HG03558 (cell line): ENCODE results near the gene TGIF1.
"Not testable (repeated sequence)": the region's sequence is repeated elsewhere in the genome, so short reads cannot be mapped to it uniquely, and the experiment has no call there.

Experiments used
- ATAC-seq: cut with Tn5 transposase; IDR thresholded peaks from one replicate; pipeline ENCODE4 v1.9.1; 2021; ENCODE audit warnings: moderate number of reproducible peaks; ENCODE audit not compliant: unreplicated experiment; ENCODE audit errors: extremely low read depth

TGIF1 gene

DNA sequence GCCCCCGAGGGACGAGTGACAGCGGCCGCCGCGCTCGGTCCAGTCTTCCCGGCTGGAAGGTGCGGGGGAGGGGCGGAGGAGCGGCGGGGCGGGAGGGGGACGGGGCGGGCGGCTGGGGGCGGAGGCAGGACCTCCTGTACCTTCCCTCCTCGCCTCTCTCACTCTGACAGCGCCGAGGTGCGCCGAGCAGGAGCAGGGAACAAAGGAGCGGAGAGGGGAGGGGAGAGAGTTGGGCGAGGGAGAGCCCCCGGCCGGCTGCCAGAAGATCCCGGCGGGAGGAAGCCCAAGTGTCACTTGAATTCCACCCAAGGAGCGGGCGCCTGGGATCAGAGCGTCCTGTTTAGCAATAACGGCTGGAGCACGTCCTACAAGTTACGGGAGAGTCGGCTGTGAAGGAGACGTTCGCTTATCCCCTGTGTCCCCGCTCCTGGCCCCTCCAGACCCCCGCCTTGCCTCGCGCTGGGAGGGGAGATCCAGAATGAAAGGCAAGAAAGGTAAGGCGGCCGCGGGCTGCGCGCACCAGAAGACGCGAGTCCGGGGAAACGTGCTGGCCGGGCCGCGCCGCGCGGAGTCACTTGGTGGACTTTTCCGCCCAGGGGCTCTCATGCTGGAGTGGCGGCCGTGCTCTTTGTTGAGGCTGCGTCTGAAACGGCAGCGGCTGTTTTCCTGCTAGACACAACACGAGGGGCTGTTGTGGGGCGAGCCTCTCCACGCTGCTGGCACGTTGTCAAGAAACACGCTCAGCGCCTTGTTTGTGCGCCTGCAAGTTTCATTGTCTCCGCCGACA is at the start of gene TGIF1:
TGIF1 (plus strand) TSS at position 161 of the 787 bp plus-strand sequence; CDS start at position 479, 318 bp downstream.
- ATAC-seq = no peak

DNA sequence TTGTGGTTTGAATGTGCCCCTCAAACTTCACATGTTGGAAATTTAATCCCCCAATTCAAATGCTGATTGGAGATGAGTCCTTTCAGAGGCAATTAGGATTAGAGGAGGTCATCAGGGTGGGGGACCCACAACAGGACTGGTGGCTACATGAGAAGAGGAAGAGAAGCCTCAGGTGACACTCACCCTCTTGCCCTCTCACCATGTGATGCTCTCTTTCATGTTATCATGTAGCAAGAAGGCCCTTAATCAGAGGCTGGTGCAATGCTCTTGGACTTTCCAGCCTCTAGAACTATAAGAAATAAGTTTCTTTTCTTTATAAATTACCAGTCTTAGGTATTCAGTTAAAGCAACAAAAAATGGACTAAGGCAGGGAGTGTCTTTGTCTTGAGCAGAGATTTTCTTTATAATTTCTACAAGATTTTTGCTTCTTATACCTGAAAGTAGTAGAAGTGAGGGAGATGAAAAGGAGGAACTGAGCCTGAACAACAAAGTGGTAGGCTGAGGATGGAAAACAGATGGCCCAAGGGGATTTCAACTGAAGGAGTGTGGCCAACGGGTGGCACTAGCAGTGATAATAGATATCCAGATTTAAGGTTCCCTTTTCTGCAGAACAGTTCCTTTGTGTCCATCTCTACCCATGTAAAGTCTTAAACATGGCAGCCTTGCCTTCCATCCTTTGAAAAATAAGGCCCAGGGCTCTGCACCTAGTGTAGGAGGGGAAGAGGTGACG is 49.2 kb upstream of the TGIF1 start:
- ATAC-seq = no peak

DNA sequence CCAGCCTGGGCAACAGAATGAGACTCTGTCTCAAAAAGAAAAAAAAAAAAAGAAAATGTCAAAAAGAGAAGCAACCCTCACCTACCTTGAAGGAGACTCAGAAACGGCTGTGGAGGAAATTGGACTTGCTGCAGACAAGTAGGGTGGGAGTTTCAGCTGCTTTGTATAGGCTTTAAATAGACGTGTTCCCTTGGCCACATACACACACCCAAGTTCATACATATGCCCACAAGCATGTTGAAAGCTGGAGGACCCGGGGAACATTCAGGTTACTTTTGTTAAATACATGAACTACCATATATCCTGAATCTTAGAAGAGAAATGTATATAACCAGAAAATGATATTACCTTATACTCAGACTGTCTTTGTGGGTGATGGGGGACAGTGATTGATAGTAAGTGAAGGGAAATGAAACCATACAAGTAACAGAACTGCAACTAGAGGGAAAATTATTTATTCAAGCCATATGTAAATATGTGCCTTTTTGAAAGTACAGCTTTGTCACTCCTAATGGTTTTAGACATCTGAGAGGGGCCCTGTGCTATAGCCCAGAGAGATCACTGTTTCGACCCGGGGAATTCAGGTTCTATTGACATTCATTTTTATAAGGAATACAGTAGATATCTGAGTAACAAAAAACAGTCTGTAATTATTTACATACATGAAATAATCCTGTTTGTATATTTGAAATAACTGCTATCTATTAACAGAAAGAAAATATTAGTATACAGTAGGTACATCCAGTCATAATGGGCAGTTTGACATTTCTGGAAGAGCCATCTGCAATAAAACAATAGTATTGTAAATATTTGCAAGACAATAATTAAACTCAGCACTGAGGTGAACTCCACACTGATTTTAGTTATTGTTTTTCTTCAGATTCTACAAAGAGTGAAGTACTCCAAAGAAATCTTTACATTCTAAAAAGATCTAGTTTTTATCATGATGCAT is 48.0 kb upstream of the TGIF1 start:
- peak; percentile 86 for ATAC-seq

DNA sequence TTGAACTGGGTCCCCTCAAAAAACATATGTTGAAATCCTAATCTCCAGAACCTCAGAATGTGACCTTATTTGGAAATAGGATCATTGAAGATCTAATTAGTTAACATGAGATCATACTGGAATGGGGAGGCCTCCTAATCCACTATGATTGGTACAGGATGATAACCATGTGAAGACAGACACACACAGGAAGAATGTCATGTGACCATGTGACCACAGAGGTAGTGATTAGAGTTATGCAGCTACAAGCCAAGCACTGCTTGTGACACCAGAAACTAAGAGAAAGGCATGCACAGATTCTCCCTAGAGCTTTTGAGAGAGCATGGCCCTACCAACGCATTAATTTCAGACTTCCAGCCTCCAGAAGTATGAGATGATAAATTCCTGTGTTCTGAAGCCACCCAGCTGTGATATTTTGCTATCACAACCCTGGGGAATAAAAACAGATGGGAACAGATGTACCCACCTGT is 47.0 kb upstream of the TGIF1 start:
- no peak for ATAC-seq

DNA sequence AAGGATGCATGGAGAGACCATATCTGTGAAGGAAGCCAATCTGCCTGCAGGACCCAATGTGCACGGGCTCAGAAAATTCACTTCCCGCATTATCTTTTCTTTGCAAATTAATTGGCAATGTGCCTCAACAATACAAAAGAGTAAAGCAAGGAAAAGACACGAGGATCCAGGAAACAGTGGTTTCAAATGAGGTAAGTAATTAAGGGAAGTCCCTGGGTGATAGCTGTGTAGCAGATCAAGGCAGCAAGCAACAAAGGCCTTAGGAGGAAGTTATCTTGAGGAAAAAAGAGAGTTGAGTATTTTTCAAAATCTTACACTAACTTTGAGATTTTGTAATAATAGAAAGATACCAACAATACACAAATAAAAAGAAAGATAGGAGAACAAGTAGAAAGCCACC is 44.3 kb upstream of the TGIF1 start:
- ATAC-seq = no peak

DNA sequence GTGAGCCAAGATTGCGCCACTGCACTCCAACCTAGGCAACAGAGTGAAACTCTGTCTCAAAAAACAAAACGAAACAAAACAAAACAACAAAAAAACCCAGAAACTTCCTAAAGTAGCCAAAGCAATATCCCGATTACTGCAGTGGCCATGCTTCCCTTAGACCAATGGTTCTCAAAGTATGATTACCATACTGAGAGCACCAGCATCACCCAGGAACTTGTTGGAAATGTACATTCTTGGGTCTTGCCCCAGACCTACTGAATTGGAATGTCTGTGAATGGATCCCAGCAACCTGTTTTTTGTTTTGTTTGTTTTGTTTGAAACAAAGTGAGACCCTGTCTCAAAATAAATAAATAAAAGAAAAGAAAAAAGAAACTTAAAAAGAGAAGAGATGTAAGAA is 41.9 kb upstream of the TGIF1 start:
- ATAC-seq = no peak

DNA sequence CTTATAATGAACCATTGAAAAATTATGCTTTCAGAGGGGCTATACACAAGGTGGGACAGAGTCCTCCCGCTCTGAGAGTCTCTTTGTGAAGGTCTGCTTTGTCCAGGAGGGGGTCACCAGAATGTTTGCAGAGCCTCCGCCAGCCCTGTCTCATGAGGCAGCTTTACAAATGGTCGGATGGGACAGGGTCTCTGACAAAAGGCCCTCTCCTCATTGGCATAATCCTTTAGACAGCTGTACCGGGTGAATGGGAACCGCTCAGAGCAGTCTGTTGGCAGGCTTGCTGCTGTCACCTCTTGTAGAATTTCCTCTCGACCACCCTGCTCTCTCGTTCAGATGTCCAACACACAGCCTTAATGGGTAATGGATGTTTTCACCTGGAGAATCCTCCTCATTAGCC is 40.2 kb upstream of the TGIF1 start:
- no peak for ATAC-seq

DNA sequence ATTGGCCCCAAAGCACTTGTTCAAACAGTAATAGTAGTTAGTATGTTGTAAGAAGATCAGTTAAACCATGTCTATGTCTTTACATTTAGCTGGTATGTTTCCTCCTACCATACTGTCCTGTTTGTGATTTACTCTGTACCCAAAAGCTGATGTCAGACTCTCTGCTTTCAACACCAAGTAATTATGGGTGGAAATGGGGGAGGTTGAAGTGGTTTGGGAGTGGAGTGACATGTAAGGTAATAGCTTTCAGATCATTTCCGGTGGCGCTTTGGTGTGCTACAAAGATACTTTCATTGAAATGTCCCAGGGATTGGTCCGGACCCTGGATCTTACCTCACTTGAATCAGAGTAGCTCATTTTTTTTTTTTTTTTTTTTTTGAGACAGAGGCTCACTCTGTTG is 39.7 kb upstream of the TGIF1 start:
- ATAC-seq = no peak

DNA sequence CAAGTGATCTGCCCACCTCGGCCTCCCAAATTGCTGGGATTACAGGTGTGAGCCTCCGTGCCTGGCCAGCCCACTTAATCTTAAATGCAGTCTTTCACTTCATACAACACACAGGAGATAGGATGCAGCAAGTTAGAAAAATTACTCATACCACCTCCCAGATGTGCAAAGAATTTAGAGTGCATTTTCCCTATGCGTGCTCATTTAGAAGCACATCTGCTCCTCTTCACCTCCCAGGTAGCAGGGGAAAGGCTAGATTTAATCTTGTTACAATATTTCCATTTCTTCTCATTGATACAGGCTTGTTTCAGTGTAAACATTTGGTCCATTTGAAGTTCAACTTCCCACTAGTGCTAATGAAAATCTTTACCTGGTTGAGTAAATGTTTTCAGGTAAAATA is 39.1 kb upstream of the TGIF1 start:
- ATAC-seq = not testable (repeated sequence)

DNA sequence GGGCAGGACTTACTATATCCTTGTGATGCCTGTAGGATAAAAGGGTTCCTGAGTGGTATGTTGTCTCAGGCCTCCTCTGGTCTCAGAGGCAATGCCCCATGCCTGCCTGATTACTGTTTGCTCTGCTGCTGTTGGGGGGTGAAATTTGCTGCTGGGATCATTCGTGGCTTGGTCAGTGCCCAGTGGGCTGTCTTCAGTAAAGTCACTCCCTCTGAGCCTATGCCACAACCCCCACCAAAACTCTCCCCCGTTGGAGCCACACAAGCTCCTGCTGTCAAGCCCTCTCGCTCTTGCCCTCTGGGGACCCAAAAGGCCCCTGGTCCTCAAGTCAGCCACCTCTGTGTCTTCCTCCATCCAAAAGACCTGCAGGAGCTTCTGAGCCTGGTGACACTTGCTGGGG is 38.6 kb upstream of the TGIF1 start:
- ATAC-seq = no peak

DNA sequence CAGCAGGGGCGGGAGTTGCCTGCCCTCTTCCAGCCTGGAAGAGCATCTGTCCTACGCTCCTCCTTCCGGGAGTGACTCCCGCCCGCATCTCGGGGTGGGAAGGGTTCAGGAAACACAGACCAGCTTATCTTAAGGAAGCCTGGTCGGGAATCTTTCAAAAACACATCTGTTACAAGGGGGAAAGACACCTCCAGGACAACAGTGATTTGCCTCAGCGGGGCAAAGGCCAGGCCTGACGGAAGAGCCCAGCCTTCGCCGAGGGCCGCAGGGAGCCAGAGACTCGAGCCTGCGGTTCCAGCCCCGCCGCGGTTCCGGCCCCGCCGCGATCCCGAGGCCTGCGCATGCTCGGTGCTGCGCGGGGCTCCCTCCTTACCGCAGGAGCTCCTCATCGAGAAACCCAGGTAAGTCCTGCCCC is 38.1 kb upstream of the TGIF1 start:
- ATAC-seq = no peak

DNA sequence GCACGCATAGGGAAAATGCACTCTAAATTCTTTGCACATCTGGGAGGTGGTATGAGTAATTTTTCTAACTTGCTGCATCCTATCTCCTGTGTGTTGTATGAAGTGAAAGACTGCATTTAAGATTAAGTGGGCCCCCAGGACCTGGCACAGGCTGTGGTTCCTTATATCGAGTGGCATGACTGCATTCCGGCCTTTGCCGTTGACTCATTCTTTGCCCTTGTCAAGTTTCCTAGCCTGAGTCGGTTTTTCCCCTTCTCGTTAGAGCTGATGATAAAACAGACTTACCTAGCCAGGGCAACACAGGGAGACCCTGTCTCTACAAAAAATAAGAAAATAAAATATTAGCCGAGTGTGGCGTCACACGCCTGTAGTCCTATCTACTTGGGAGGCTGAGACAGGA is 37.4 kb upstream of the TGIF1 start:
- not testable (repeated sequence) for ATAC-seq

DNA sequence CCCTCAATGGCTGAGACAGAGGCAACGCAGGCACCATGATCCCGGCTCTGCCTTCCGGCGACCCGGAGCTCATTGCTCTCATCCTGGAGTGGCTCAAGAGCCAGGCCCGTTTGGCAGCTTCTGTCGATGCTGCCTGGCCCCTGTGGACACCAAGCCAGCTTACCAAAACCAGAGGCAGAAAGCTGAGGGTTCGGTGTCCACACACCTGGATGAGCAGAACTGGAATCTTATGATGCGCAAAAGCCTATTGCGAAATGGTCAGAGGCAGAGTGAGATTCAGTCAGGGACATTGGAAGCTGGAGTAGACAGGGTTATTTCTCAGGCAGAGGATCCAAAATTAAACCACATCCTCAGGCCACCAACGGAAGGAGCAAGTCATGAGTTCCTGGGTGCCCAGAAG is 34.9 kb upstream of the TGIF1 start:
- no peak for ATAC-seq

DNA sequence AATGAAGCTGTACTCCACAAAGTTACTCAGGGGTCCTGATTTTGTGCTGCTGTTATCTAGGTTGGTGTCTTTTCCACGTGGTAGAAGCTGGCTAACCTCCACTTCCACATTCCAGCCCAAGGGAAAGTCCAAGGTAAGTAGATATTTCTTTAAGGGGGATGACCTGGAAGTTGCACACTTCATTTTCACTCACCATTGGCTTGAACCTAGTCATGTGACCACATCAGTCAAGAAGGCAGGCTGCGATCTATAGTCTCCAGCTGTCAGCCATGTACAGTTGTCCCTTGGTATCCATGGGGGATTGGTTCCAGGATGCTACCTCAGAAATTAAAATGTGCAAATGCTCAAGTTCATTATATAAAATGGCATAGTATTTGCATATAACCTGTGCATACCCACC is 31.9 kb upstream of the TGIF1 start:
- no peak for ATAC-seq

DNA sequence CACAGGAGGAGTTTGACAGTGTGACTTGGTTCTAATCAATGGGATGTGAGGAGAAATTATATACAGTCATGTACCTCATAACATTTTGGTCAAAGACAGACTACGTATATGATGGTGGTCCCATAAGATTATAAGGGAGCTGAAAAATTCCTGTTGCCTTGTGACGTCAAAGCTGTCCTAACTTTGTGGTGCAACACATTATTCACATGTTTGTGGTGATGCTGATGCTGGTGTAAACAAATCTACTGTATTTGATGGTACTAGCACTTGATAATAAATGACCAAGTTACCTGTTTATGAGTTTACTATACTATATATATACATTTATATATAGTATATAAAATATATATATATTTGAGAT is 29.1 kb upstream of the TGIF1 start:
- ATAC-seq = no peak

DNA sequence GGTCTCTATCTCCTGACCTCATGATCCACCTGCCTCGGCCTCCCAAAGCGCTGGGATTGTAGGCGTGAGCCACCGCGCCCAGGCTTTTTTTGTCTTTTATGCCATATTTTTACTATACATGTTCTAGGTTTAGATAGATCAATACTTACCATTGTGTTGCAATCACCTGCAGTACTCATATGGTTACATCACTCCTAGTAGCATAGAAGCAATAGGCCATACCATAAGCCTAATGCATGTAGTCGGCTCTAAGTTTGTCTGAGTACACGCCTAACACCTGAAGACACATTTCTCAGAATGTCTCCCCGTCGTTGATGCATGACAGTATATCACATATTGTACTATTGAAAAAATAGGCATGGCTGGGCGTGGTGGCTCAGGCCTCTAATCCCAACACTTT is 27.1 kb upstream of the TGIF1 start:
- no peak for ATAC-seq

DNA sequence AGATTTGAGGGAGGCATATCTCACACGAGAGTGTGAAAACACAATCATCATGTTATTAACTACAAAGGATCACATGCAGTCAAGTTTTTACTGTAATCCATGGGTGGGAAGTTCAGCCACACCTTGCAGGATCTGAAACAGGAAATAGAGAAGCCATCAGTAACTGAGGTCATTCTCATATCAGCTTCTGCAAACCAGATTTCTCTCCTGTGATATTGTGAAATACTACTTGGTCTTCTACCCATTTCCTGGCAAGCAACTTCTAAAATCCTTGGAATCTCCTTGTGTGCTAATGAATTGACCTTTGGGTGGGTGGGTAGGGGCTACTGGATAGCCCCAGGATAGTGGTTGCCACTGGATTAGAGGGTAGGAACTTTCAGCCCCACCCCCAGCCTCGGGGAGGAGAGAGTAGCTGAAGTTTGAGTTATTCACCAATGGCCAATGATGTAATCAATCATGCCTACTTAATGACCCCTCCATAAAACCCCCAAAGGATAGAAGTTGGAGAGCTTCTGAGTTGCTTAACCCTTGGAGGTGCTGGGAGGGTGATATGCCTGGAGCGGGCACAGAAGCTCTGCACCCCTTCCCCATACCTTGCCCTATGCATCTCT is 25.6 kb upstream of the TGIF1 start:
- ATAC-seq = no peak

DNA sequence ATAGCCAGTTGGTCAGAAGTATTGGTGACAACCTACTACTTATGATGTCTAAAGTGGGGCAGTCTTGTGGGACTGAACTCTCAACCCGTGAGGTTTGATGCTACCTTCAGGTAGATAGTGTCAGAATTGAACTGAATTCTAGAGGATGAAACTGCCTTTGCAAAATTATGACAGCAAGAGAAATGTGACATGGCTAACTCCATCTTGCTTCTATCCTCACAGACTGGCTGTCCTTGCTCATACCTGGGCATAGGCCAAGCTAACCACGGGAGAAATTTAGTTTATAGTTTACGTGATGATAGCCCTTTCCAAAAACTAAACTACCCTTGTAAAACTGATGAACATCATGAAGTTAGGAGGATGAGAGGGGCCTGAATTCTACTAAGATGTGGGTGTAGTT is 24.9 kb upstream of the TGIF1 start:
- ATAC-seq = no peak

DNA sequence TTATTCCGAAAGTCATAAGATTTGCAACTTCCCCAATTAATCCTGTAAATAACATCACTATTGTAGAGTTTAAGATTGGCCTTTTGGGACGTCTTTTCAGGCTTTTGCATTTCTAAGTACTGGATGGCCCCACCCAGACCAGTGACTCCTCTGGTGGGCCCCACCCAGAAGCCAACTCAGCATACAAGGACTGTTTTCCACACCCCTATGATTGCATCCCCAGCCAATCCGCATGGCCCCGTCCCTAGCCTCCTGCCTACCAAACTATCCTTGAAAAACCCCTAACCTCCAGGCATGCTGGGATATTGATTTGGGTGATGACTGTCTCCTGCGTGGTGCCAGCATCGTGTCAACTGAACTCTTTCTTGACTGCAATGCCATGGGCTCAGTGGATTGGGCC is 24.5 kb upstream of the TGIF1 start:
- no peak for ATAC-seq

DNA sequence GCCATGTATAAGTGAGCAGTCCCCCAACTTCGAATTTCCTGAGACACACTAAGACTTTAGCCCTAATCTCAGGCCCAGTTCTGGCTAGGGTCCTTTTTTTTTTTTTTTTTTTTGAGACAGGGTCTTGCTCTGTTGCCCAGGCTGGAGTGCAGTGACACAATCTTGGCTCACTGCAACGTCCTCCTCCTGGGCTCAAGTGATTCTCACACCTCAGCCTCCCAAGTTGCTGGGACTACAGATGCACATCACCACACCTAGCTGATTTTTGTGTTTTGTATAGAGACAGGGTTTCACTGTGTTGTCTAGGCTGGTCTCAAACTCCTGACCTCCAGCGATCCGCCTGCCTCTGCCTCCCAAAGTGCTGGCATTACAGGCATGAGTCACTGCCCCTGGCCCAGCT is 23.9 kb upstream of the TGIF1 start:
- no peak for ATAC-seq
